ENCODE measurements around the gene EPYC.

The EPYC gene

GRCh38 chr12:91004872-91005271 is at the start of gene EPYC:
TSS of gene EPYC (minus strand) at chr12:91004972. CDS start at chr12:91002565, 2,407 bp downstream.
- TF ChIP-seq CTCF (IDR thresholded peaks at IDR 0.05; ENCODE audit: insufficient read depth, low read depth, low read length, missing control alignments), result no peak
- no peak within 1 kb of the TSS for H3K4me3 ChIP-seq (ENCODE audit: low read depth, low read length)
- DNase-seq (ENCODE audit: low read depth), result no peak

GRCh38 chr12:91053951-91054715 is 49.4 kb upstream of the EPYC start:
- no peak for TF ChIP-seq CTCF (IDR thresholded peaks at IDR 0.05; ENCODE audit: insufficient read depth, low read depth, low read length, missing control alignments)
- DNase-seq (ENCODE audit: low read depth), result no peak
- no peak overlapping the region for H3K4me3 ChIP-seq (ENCODE audit: low read depth, low read length)

- no peak for TF ChIP-seq CTCF (IDR thresholded peaks at IDR 0.05; ENCODE audit: insufficient read depth, low read depth, low read length, missing control alignments)
- H3K4me3 ChIP-seq (ENCODE audit: low read depth, low read length), result no peak overlapping the region
- no peak for DNase-seq (ENCODE audit: low read depth)
Measured at GRCh38 chr12:91052026-91052425, 47.3 kb upstream of the EPYC start.

GRCh38 chr12:91044586-91044985 is 39.8 kb upstream of the EPYC start:
- DNase-seq (ENCODE audit: low read depth), result no peak
- no peak overlapping the region for H3K4me3 ChIP-seq (ENCODE audit: low read depth, low read length)
- TF ChIP-seq CTCF (IDR thresholded peaks at IDR 0.05; ENCODE audit: insufficient read depth, low read depth, low read length, missing control alignments), result no peak

GRCh38 chr12:91043408-91043807 is 38.6 kb upstream of the EPYC start:
- no peak for DNase-seq (ENCODE audit: low read depth)
- no peak for TF ChIP-seq CTCF (IDR thresholded peaks at IDR 0.05; ENCODE audit: insufficient read depth, low read depth, low read length, missing control alignments)
- H3K4me3 ChIP-seq (ENCODE audit: low read depth, low read length), result no peak overlapping the region

GRCh38 chr12:91040096-91040755 is 35.5 kb upstream of the EPYC start:
- TF ChIP-seq CTCF (IDR thresholded peaks at IDR 0.05; ENCODE audit: insufficient read depth, low read depth, low read length, missing control alignments), result no peak
- no peak overlapping the region for H3K4me3 ChIP-seq (ENCODE audit: low read depth, low read length)
- DNase-seq (ENCODE audit: low read depth), result no peak

Data from GM12865 (cell line).